Measurements from ENCODE around the gene SRCIN1.

GRCh38 chr17:38587947-38588787 is 17.6 kb downstream of the SRCIN1 start:
- TF ChIP-seq POLR2A (IDR thresholded peaks at IDR 0.05) (no peak), EP300 (IDR thresholded peaks at IDR 0.05) (no peak)
- TF ChIP-seq, protein P1, sequence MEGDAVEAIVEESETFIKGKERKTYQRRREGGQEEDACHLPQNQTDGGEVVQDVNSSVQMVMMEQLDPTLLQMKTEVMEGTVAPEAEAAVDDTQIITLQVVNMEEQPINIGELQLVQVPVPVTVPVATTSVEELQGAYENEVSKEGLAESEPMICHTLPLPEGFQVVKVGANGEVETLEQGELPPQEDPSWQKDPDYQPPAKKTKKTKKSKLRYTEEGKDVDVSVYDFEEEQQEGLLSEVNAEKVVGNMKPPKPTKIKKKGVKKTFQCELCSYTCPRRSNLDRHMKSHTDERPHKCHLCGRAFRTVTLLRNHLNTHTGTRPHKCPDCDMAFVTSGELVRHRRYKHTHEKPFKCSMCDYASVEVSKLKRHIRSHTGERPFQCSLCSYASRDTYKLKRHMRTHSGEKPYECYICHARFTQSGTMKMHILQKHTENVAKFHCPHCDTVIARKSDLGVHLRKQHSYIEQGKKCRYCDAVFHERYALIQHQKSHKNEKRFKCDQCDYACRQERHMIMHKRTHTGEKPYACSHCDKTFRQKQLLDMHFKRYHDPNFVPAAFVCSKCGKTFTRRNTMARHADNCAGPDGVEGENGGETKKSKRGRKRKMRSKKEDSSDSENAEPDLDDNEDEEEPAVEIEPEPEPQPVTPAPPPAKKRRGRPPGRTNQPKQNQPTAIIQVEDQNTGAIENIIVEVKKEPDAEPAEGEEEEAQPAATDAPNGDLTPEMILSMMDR (IDR thresholded peaks at IDR 0.05): no peak
